Mesenchymal stem cell (in vitro differentiated cells and primary cell): ENCODE data around the gene ZNF799.
A peak's percentile ranks its signal among the peaks of the same experiment; 100 is the strongest.
"Not testable (repeated sequence)": the region's sequence is repeated elsewhere in the genome, so short reads cannot be mapped to it uniquely, and the experiment has no call there.

Experiments used
- DNase-seq: peaks from one replicate; pipeline ENCODE4 v3.0.0-alpha.2; 2013
- H2AFZ ChIP-seq: one replicate; pipeline ENCODE4 v1.6.1; 2013; ENCODE audit warnings: low read depth, mild to moderate bottlenecking, control low read depth, inconsistent platforms, low read length, moderate library complexity
- H2AK5ac ChIP-seq: 2 replicates; pipeline ENCODE4 v1.6.1; 2013; ENCODE audit warnings: low read length, moderate library complexity, mild to moderate bottlenecking, inconsistent platforms; ENCODE audit not compliant: severe bottlenecking
- H2BK120ac ChIP-seq: one replicate; pipeline ENCODE4 v1.6.1; 2013; ENCODE audit warnings: low read depth, mild to moderate bottlenecking, inconsistent platforms, low read length, moderate library complexity
- H2BK12ac ChIP-seq, 2 experiments: one replicate each; pipeline ENCODE4 v1.6.1; 2013; ENCODE audit warnings: inconsistent platforms in 2 of 2, low read length in 2 of 2, mild to moderate bottlenecking in 2 of 2, moderate library complexity in 2 of 2, control low read depth in 1 of 2
- H2BK15ac ChIP-seq: one replicate; pipeline ENCODE4 v1.6.1; 2013; ENCODE audit warnings: mild to moderate bottlenecking, low read depth, inconsistent platforms; ENCODE audit not compliant: poor library complexity, severe bottlenecking
- H2BK5ac ChIP-seq: 2 replicates; pipeline ENCODE4 v1.6.1; 2013; ENCODE audit warnings: low read depth, mild to moderate bottlenecking, low read length, control low read depth, inconsistent platforms; ENCODE audit not compliant: poor library complexity, severe bottlenecking
- H3K14ac ChIP-seq, 2 experiments: one replicate each; pipeline ENCODE4 v1.6.1; 2013; ENCODE audit warnings: inconsistent platforms in 2 of 2, low read length in 2 of 2, control low read depth in 1 of 2, mild to moderate bottlenecking in 1 of 2, moderate library complexity in 1 of 2
- H3K18ac ChIP-seq, 2 experiments: one replicate each; pipeline ENCODE4 v1.6.1; 2013; ENCODE audit warnings: inconsistent platforms in 2 of 2, low read length in 2 of 2, control low read depth in 1 of 2, low read depth in 1 of 2, mild to moderate bottlenecking in 1 of 2
- H3K23ac ChIP-seq, 2 experiments: one replicate each; pipeline ENCODE4 v1.6.1; 2013; ENCODE audit warnings: inconsistent platforms in 2 of 2, low read length in 2 of 2, mild to moderate bottlenecking in 2 of 2, moderate library complexity in 2 of 2, control low read depth in 1 of 2
- H3K27ac ChIP-seq: 2 replicates; pipeline ENCODE4 v1.5.1; 2013; ENCODE audit warnings: mild to moderate bottlenecking, moderate library complexity, low read length, control low read depth, inconsistent platforms; ENCODE audit not compliant: poor library complexity, severe bottlenecking
- H3K27me3 ChIP-seq, 2 experiments: 2 replicates each; pipeline versions ENCODE4 v1.6.1 to v1.7.0; 2013; ENCODE audit warnings: low read length in 2 of 2, mild to moderate bottlenecking in 2 of 2, moderate library complexity in 2 of 2, control low read depth in 1 of 2, inconsistent platforms in 1 of 2; ENCODE audit not compliant: control insufficient read depth in 1 of 2, insufficient read depth in 1 of 2
- H3K36me3 ChIP-seq, 2 experiments: 2 replicates each; pipeline versions ENCODE4 v1.6.1 to v1.7.0; 2013; ENCODE audit warnings: low read length in 2 of 2, control low read depth in 1 of 2, inconsistent platforms in 1 of 2, low read depth in 1 of 2, mild to moderate bottlenecking in 1 of 2; ENCODE audit not compliant: insufficient read depth in 2 of 2, control insufficient read depth in 1 of 2
- H3K4ac ChIP-seq, 2 experiments: one replicate each; pipeline ENCODE4 v1.6.1; 2013; ENCODE audit warnings: inconsistent platforms in 2 of 2, low read length in 2 of 2, mild to moderate bottlenecking in 2 of 2, moderate library complexity in 2 of 2, control low read depth in 1 of 2, low read depth in 1 of 2
- H3K4me1 ChIP-seq: 2 replicates; pipeline ENCODE4 v1.6.1; 2013; ENCODE audit warnings: low read depth, low read length, control low read depth; ENCODE audit not compliant: control insufficient read depth, insufficient read depth
- H3K4me2 ChIP-seq: 2 replicates; pipeline ENCODE4 v1.6.1; 2013; ENCODE audit warnings: low read length, mild to moderate bottlenecking, inconsistent platforms; ENCODE audit not compliant: poor library complexity, severe bottlenecking
- H3K4me3 ChIP-seq, 2 experiments: 2 replicates each; pipeline versions ENCODE4 v1.5.1 to v1.7.0; 2013; ENCODE audit warnings: low read length in 2 of 2, mild to moderate bottlenecking in 2 of 2, control low read depth in 1 of 2, low read depth in 1 of 2; ENCODE audit not compliant: insufficient read depth in 1 of 2
- H3K79me1 ChIP-seq: replicated peaks from 2 replicates; pipeline ENCODE4 v1.6.1; 2013; ENCODE audit warnings: mild to moderate bottlenecking, control low read depth, low read length, inconsistent platforms; ENCODE audit not compliant: poor library complexity, severe bottlenecking
- H3K9ac ChIP-seq: 2 replicates; pipeline ENCODE4 v1.7.0; 2013; ENCODE audit warnings: mild to moderate bottlenecking, low read length, moderate library complexity
- H3K9me3 ChIP-seq: 2 replicates; pipeline ENCODE4 v1.7.0; 2013; ENCODE audit warnings: mild to moderate bottlenecking, low read length; ENCODE audit not compliant: control insufficient read depth
- H4K8ac ChIP-seq: one replicate; pipeline ENCODE4 v1.6.1; 2013; ENCODE audit warnings: inconsistent platforms, mild to moderate bottlenecking, low read length, moderate library complexity
- H4K91ac ChIP-seq: one replicate; pipeline ENCODE4 v1.6.1; 2013; ENCODE audit warnings: mild to moderate bottlenecking, low read length, inconsistent platforms
- WGBS: methylation state at CpG from one replicate; pipeline ENCODE4 v1.1.7; 2013; ENCODE audit warnings: mixed read lengths; 5-methylcytosine and 5-hydroxymethylcytosine counted together

ZNF799 gene

GRCh38 chr19:12439686-12440540 is 38.8 kb upstream of the ZNF799 start:
- H3K18ac ChIP-seq, H4K91ac ChIP-seq, H3K4ac ChIP-seq, H3K79me1 ChIP-seq, H3K27me3 ChIP-seq, H3K23ac ChIP-seq, H2BK15ac ChIP-seq, H2AK5ac ChIP-seq, H2BK12ac ChIP-seq, H3K36me3 ChIP-seq, H3K4me1 ChIP-seq, H3K14ac ChIP-seq, H2BK120ac ChIP-seq: not testable (repeated sequence)
- Histone ChIP-seq H3K4me3 (peak overlapping the region; percentile 84 to 88), H3K27ac (peak overlapping the region; percentile 87), H3K4me2 (peak overlapping the region; percentile 75), H4K8ac (peak overlapping the region; percentile 28), H2AFZ (peak overlapping the region; percentile 20), H3K9me3 (peaks cover 16% of the 10 kb centered on the region), H2BK5ac (peak overlapping the region; percentile 87), H3K9ac (peak overlapping the region; percentile 81)
- 3% methylated on average over 13 of the region's 28 CpGs for WGBS
- peak; percentile 12 for DNase-seq

GRCh38 chr19:12430726-12431299 is 29.7 kb upstream of the ZNF799 start:
- H2BK5ac ChIP-seq, H4K8ac ChIP-seq, H3K4ac ChIP-seq, H3K4me2 ChIP-seq, H4K91ac ChIP-seq, H3K9ac ChIP-seq, H3K18ac ChIP-seq, H2BK120ac ChIP-seq, H3K14ac ChIP-seq, H2AFZ ChIP-seq, H3K4me1 ChIP-seq, H2AK5ac ChIP-seq, H3K79me1 ChIP-seq, H3K27ac ChIP-seq, H3K27me3 ChIP-seq, H2BK15ac ChIP-seq, H3K23ac ChIP-seq, DNase-seq, H2BK12ac ChIP-seq: not testable (repeated sequence)
- Histone ChIP-seq H3K9me3 (peaks cover 49% of the 10 kb centered on the region), H3K4me3 (peak overlapping the region in 1 of 2 experiments; percentile 45), H3K36me3 (peaks cover 12 to 22% of the 10 kb centered on the region in 2 experiments)
- 96% methylated on average over 6 of the region's 6 CpGs for WGBS

- no peak overlapping the region for H3K4me3 ChIP-seq
- peaks cover 63% of the 10 kb centered on the region for H3K9me3 ChIP-seq
- H2AFZ ChIP-seq = no peak overlapping the region
- H4K8ac ChIP-seq = no peak overlapping the region
- no peak overlapping the region for H2BK5ac ChIP-seq
- DNase-seq = no peak
- H3K9ac ChIP-seq = no peak overlapping the region
- H2BK12ac ChIP-seq = no peak overlapping the region
- H3K79me1 ChIP-seq = peaks cover 2% of the 10 kb centered on the region
- no peaks in the 10 kb centered on the region for H3K4me1 ChIP-seq
- no peak overlapping the region for H4K91ac ChIP-seq
- H2AK5ac ChIP-seq = no peak overlapping the region
- no peak overlapping the region for H3K18ac ChIP-seq
- H3K4ac ChIP-seq = no peak overlapping the region
- H3K27ac ChIP-seq = no peak overlapping the region
- no peaks in the 10 kb centered on the region for H3K27me3 ChIP-seq
- H2BK15ac ChIP-seq = no peak overlapping the region
- H3K23ac ChIP-seq = no peak overlapping the region
- peaks cover 14 to 29% of the 10 kb centered on the region in 2 experiments for H3K36me3 ChIP-seq
- H2BK120ac ChIP-seq = no peak overlapping the region
- H3K14ac ChIP-seq = no peak overlapping the region
- H3K4me2 ChIP-seq = no peak overlapping the region
- 97% methylated on average over 2 of the region's 4 CpGs for WGBS
Measured at GRCh38 chr19:12425888-12426274, 24.8 kb upstream of the ZNF799 start.

- no peak overlapping the region for H3K27ac ChIP-seq
- no peak overlapping the region for H4K91ac ChIP-seq
- H3K36me3 ChIP-seq = peaks cover 9 to 28% of the 10 kb centered on the region in 2 experiments
- H3K18ac ChIP-seq = no peak overlapping the region
- peaks cover 2% of the 10 kb centered on the region for H3K79me1 ChIP-seq
- no peak overlapping the region for H3K14ac ChIP-seq
- no peak overlapping the region for H2BK12ac ChIP-seq
- H4K8ac ChIP-seq = no peak overlapping the region
- H3K4me1 ChIP-seq = no peaks in the 10 kb centered on the region
- H3K9ac ChIP-seq = no peak overlapping the region
- WGBS = 82% methylated on average over 2 of the region's 2 CpGs
- H2BK120ac ChIP-seq = no peak overlapping the region
- no peak overlapping the region for H3K4ac ChIP-seq
- H3K23ac ChIP-seq = no peak overlapping the region
- DNase-seq = no peak
- no peaks in the 10 kb centered on the region for H3K27me3 ChIP-seq
- H2AK5ac ChIP-seq = no peak overlapping the region
- no peak overlapping the region for H2BK5ac ChIP-seq
- no peak overlapping the region for H2AFZ ChIP-seq
- no peak overlapping the region for H3K4me2 ChIP-seq
- no peak overlapping the region for H2BK15ac ChIP-seq
- no peak overlapping the region for H3K4me3 ChIP-seq
- peaks cover 61% of the 10 kb centered on the region for H3K9me3 ChIP-seq
Measured at GRCh38 chr19:12425236-12425887, 24.3 kb upstream of the ZNF799 start.
